ENCODE results near the gene COL4A2.

Gene COL4A2

DNA sequence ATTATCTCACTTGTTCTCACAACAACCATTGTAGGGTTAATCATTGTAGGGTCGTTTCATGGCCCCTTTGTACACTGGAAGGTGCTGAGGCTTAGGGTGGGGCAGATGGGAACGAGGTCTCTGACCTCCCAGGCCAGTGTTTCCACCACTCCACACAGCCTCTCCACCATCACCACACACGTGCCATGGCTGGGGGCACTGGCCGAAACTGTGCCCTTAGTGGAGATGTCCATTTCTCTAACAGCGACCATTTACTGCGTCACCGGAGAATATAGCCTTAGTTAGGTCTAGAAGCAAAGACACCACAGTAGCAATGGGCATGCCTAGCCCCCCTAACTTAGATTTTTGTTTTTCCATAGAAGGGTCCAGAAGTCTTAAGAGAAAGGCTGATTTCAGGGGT lies 36.6 kb upstream of the COL4A2 start:
- in situ Hi-C loops (cut with MboI; ENCODE audit: low pct_unique_long_range_greater_than_20kb, low sequenced_read_pairs) = no loop called here
- no peak for DNase-seq

- in situ Hi-C loops (cut with MboI; ENCODE audit: low pct_unique_long_range_greater_than_20kb, low sequenced_read_pairs) = no loop called here
- no peak for DNase-seq
Measured at GRCh38 chr13:110271313-110271712, 35.8 kb upstream of the COL4A2 start.

GRCh38 chr13:110272227-110272626 lies 34.9 kb upstream of the COL4A2 start:
- no peak for DNase-seq
- in situ Hi-C loops (cut with MboI; ENCODE audit: low pct_unique_long_range_greater_than_20kb, low sequenced_read_pairs) = no loop called here

GRCh38 chr13:110272651-110273050 lies 34.4 kb upstream of the COL4A2 start:
- DNase-seq = no peak
- in situ Hi-C loops (cut with MboI; ENCODE audit: low pct_unique_long_range_greater_than_20kb, low sequenced_read_pairs) = no loop called here

- in situ Hi-C loops (cut with MboI; ENCODE audit: low pct_unique_long_range_greater_than_20kb, low sequenced_read_pairs) = no loop called here
- DNase-seq = no peak
Measured at GRCh38 chr13:110273254-110273653, 33.8 kb upstream of the COL4A2 start.

DNA sequence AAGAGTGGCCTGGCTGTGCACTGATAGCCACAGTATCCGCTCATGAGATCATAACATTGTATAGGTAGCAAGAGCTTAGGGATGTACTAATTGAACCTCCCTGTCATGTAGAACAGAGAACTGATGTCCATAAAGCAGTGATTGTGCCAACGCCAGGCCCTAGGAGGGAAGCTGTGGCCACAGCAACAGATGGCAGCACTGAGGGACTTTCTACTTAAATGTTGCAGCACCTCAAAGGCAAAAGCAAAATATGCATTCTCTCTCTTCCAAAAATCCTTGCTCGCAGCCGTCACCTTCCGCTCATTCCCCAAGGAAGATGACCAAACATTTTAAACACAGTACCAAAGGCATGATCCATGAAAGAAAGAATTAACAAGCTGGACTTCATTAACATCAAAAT lies 32.4 kb upstream of the COL4A2 start:
- in situ Hi-C loops (cut with MboI; ENCODE audit: low pct_unique_long_range_greater_than_20kb, low sequenced_read_pairs) = no loop called here
- no peak for DNase-seq

GRCh38 chr13:110275931-110276552 lies 31.0 kb upstream of the COL4A2 start:
- DNase-seq = no peak
- in situ Hi-C loops (cut with MboI; ENCODE audit: low pct_unique_long_range_greater_than_20kb, low sequenced_read_pairs) = no loop called here

DNA sequence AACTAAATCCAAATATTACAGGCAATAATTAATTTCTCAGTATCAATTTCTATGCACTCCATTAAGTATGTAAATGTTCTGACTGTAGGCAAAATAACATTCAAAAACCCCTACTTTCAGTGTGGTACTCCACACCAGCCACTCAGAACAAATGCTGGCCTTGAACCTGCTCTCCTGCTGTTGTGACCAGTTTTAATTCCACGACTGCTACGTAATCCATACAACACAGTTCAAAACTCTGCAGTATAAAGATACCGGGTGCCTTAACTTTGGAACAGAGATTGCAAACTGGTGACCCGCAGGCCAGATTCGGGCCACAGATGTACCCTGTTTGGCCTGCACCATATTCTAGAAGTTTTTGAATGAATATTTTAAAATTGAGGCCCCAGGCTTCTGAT lies 30.5 kb upstream of the COL4A2 start:
- DNase-seq = no peak
- in situ Hi-C loops (cut with MboI; ENCODE audit: low pct_unique_long_range_greater_than_20kb, low sequenced_read_pairs) = no loop called here

DNA sequence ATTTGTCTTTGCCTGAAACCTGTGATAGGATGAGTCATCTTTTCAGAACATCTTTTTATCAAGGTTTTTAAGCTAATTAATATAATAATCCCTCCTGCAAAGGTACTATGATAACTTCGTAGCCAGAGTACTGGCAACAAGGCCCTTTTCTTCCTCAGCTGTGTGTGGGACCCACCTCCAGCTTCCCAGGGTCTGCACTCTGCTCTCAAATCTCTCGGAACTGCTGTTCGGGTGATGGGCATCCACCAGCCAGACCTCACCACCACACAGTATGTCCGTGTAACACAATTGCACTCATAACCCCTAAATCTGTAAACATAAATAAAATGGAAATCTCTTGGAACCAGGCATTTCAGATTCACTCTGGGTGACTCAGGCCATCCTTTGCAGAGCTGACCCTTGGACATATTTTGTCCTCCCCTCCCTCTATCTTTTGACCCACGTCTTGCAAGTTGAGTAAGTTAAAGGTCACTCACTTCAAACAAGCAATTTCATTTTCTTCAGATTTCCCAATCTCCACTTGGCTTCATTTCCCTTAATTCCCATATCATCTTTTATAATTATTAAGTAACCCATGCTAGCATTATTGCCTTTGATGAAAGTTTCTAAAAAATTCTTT lies 29.6 kb upstream of the COL4A2 start:
- in situ Hi-C loops (cut with MboI; ENCODE audit: low pct_unique_long_range_greater_than_20kb, low sequenced_read_pairs) = no loop called here
- no peak for DNase-seq

GRCh38 chr13:110278859-110279258 lies 28.2 kb upstream of the COL4A2 start:
- in situ Hi-C loops (cut with MboI; ENCODE audit: low pct_unique_long_range_greater_than_20kb, low sequenced_read_pairs) = no loop called here
- DNase-seq = no peak

GRCh38 chr13:110279684-110280083 lies 27.4 kb upstream of the COL4A2 start:
- in situ Hi-C loops (cut with MboI; ENCODE audit: low pct_unique_long_range_greater_than_20kb, low sequenced_read_pairs) = no loop called here
- DNase-seq = no peak

DNA sequence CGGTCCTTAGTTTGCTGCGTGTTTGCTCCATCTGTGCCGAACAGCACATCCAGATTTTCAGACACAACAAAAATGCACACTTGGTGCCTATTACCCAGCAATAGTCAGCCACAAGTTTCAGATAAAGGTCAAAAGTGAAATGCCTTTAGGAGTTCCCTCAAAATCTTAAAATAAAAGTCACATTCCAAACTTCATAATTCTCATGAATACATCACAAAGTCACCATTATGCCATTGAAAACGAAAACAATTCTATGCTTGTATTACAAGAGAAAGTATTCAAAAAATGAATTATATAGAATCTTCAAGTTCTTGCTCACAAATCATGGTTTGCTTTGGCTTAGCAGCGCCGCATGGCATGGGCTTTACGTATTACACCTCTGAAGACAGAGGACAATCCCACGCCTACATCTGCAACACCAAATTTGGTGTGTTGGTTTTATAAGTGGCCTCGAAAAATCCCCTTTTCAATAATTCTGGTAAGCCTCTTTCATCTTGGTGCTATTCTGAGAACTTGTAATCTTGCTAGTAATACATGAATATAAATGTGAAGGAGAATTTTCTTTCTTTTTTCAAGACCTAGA lies 26.8 kb upstream of the COL4A2 start:
- in situ Hi-C loops (cut with MboI; ENCODE audit: low pct_unique_long_range_greater_than_20kb, low sequenced_read_pairs) = no loop called here

GRCh38 chr13:110280985-110281688 lies 25.9 kb upstream of the COL4A2 start:
- no peak for DNase-seq
- in situ Hi-C loops (cut with MboI; ENCODE audit: low pct_unique_long_range_greater_than_20kb, low sequenced_read_pairs) = no loop called here

More for the DNA sequence above, 26.8 kb upstream of the COL4A2 start:
- no peak for DNase-seq

DNA sequence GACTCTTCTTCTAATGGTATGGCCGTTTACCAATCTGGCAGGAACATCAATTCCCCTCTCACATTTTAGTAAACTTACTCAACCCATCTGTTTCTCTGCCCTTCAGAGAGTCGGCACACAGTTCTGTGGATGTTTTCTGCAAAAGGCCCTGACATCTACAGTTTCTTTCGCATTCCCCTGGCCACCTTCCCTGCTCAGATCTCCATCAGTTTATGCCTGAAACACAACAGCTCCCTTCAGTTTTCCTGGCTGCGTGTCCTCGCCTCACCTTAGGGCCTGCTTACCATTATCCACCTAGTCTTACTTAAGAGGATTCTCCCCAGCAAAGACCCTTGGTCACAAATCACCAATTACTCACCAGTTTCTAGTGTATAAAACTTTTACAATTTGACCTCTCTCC lies 25.3 kb upstream of the COL4A2 start:
- no peak for DNase-seq
- in situ Hi-C loops (cut with MboI; ENCODE audit: low pct_unique_long_range_greater_than_20kb, low sequenced_read_pairs) = no loop called here

GRCh38 chr13:110282316-110282841 lies 24.7 kb upstream of the COL4A2 start:
- DNase-seq = no peak
- in situ Hi-C loops (cut with MboI; ENCODE audit: low pct_unique_long_range_greater_than_20kb, low sequenced_read_pairs) = no loop called here

DNA sequence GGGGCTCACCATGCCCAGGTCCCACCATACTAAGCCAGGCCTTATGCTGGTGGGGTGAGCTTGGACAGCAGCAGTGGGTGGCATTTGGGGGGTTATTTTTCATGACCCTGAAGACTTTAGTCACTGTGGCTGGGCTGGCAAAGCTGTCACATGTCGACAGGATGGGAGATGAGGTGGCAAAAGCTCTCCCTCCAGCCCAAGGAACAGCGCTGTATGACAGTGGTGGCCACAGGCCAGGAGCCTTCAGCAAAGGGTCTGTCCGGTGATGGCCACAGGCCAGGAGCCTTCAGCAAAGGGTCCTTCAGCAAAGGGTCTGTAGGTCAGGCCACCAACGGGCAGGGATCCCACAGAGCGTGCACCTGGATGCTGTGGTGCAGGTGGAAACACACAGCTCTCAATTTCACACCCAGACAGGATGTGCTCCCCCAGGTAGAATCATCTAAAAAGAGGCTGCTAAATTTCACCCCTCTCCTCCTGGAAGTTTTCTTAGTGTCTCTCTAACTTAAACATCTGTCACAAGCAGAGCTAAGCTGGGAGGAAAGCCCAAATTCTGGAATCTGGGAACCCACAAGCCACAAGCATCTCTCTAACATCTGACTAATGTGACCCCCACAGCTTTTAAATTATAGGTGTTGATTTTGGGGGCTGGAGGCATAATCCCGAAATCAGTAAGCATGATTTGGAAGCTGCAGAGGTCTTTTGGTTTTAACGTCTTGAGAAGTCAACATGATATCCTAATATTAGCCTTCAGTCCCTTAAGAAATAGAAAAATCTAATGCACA lies 23.2 kb upstream of the COL4A2 start:
- no peak for DNase-seq
- in situ Hi-C loops (cut with MboI; ENCODE audit: low pct_unique_long_range_greater_than_20kb, low sequenced_read_pairs) = no loop called here

GRCh38 chr13:110284779-110285484 lies 22.2 kb upstream of the COL4A2 start:
- DNase-seq = no peak
- in situ Hi-C loops (cut with MboI; ENCODE audit: low pct_unique_long_range_greater_than_20kb, low sequenced_read_pairs) = no loop called here

DNA sequence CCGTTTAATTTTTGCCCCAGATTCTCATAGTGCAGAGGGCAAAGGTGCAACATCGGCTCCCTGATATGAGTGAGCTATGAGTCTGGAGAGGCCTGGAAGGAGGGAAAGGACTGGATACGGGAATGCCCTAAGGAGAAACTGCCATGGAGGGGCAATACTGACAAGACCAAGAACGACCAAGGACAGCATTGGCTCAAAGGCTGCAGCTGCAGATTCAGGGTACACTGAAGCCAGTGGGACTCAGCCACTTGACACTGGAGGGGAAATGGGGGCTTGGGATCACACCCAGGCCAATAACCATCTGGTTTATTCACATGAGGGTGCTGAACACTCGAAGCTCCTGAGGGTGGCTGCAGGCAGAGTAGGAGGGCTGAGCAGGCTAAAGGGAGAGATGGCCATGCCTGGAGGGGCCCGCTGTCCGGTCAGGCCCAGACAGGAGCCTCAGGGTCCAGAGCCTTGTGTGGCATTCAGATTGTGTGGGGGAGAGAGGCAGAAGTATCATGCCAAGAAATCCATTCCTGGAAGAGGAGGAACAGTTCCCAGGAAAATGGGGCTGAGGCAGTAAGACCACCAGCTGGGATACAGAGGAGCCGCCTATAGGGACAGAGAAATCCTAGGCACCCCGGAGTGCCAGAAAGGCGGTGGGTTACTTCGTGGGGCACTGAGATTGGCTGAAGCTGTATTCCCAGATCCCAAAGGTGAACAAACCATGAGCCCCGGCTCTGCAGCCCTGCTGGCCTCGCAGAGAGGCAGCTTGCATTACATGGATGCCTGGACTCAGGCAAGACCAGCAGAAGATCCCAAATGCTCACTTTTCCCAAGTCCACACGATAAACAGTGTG lies 20.9 kb upstream of the COL4A2 start:
- no peak for DNase-seq
- in situ Hi-C loops (cut with MboI; ENCODE audit: low pct_unique_long_range_greater_than_20kb, low sequenced_read_pairs) = no loop called here

All from KBM-7 (cell line).